Thyroid gland (tissue), 4 donors: ENCODE results near the gene MME.

Experiments used
- CTCF ChIP-seq, 6 experiments: fragments of 200-600 bp in 3 of 6; fragments of 450-650 bp in 3 of 6; sonication (generic) in 3 of 6; IDR thresholded peaks; one replicate each; pipeline ENCODE4 v1.5.1; 2016 to 2019; ENCODE audit warnings: antibody characterized with exemption in 6 of 6, mild to moderate bottlenecking in 2 of 6, inconsistent platforms in 1 of 6, moderate library complexity in 1 of 6
- POLR2A ChIP-seq, 2 donors: fragments of 450-650 bp; IDR thresholded peaks; one replicate each; pipeline ENCODE4 v1.6.1; 2017; ENCODE audit warnings: antibody characterized with exemption in 2 of 2, mild to moderate bottlenecking in 2 of 2, moderate library complexity in 1 of 2

GRCh38 chr3:155086051-155086450, 5.9 kb downstream of the MME start:
- TF ChIP-seq CTCF (IDR thresholded peaks at IDR 0.05), result no peak
- no peak for TF ChIP-seq POLR2A (IDR thresholded peaks at IDR 0.05)
